ENCODE data around the gene ACSS1. TPM values are rescaled to one million over a fixed set of nuclear protein-coding genes. Genes with fewer than 3 reads are reported as not detected.

Gene ACSS1
- total RNA-seq, 4 donors from 2014 or later = 38.5 to 55.5 (median 42.2) TPM

- Histone ChIP-seq H3K4me3 (no peak overlapping the region), H3K27me3 (no peaks in the 10 kb centered on the region), H3K27ac (no peak overlapping the region), H3K4me1 (no peaks in the 10 kb centered on the region), H3K36me3 (peaks cover 0 to 98% (median 21%) of the 10 kb centered on the region in 3 donors), H3K9me3 (no peaks in the 10 kb centered on the region)
- no peak for DNase-seq (ENCODE audit: low spot score in 2 of 2)
- WGBS, 2 donors = 93% methylated on average over 20 to 21 of the region's 21 CpGs
- TF ChIP-seq CTCF (IDR thresholded peaks at IDR 0.05) (no peak), EP300 (IDR thresholded peaks at IDR 0.05) (no peak), POLR2A (IDR thresholded peaks at IDR 0.05) (no peak)
Measured at GRCh38 chr20:24963672-24964505, 94.0 kb downstream of the ACSS1 start.

GRCh38 chr20:24962510-24962909 lies 95.4 kb downstream of the ACSS1 start:
- Histone ChIP-seq H3K9me3 (no peaks in the 10 kb centered on the region), H3K36me3 (peaks cover 0 to 98% (median 10%) of the 10 kb centered on the region in 3 donors), H3K27me3 (no peaks in the 10 kb centered on the region), H3K27ac (no peak overlapping the region), H3K4me3 (no peak overlapping the region), H3K4me1 (no peaks in the 10 kb centered on the region)
- no peak for DNase-seq (ENCODE audit: low spot score in 2 of 2)
- no peak for TF ChIP-seq EP300 (IDR thresholded peaks at IDR 0.05)
- no peak for TF ChIP-seq POLR2A (IDR thresholded peaks at IDR 0.05)
- no peak for TF ChIP-seq CTCF (IDR thresholded peaks at IDR 0.05)
- WGBS, 2 donors = 83 to 94% methylated on average over 6 of the region's 6 CpGs

GRCh38 chr20:24962182-24962492 lies 95.8 kb downstream of the ACSS1 start:
- Histone ChIP-seq H3K27me3 (no peaks in the 10 kb centered on the region), H3K9me3 (no peaks in the 10 kb centered on the region), H3K4me1 (no peaks in the 10 kb centered on the region), H3K27ac (no peak overlapping the region), H3K36me3 (peaks cover 0 to 98% (median 10%) of the 10 kb centered on the region in 3 donors), H3K4me3 (no peak overlapping the region)
- 91 to 98% methylated on average over 2 of the region's 2 CpGs for WGBS, 2 donors
- TF ChIP-seq CTCF (IDR thresholded peaks at IDR 0.05) (no peak), POLR2A (IDR thresholded peaks at IDR 0.05) (no peak), EP300 (IDR thresholded peaks at IDR 0.05) (no peak)
- DNase-seq (ENCODE audit: low spot score in 2 of 2) = no peak

- Histone ChIP-seq H3K36me3 (peaks cover 0 to 96% (median 10%) of the 10 kb centered on the region in 3 donors), H3K4me1 (no peaks in the 10 kb centered on the region), H3K4me3 (no peak overlapping the region), H3K27me3 (no peaks in the 10 kb centered on the region), H3K27ac (no peak overlapping the region), H3K9me3 (no peaks in the 10 kb centered on the region)
- DNase-seq (ENCODE audit: low spot score in 2 of 2) = no peak
- 85 to 87% methylated on average over 20 of the region's 20 CpGs for WGBS, 2 donors
- TF ChIP-seq CTCF (IDR thresholded peaks at IDR 0.05) (no peak), POLR2A (IDR thresholded peaks at IDR 0.05) (no peak), EP300 (IDR thresholded peaks at IDR 0.05) (no peak)
Measured at GRCh38 chr20:24961384-24962181, 96.4 kb downstream of the ACSS1 start.

- DNase-seq (ENCODE audit: low spot score in 2 of 2) = no peak
- Histone ChIP-seq H3K9me3 (no peaks in the 10 kb centered on the region), H3K27me3 (no peaks in the 10 kb centered on the region), H3K36me3 (peaks cover 0 to 96% (median 10%) of the 10 kb centered on the region in 3 donors), H3K4me1 (no peaks in the 10 kb centered on the region), H3K4me3 (no peak overlapping the region), H3K27ac (no peak overlapping the region)
- TF ChIP-seq EP300 (IDR thresholded peaks at IDR 0.05) (no peak), CTCF (IDR thresholded peaks at IDR 0.05) (no peak), POLR2A (IDR thresholded peaks at IDR 0.05) (no peak)
- WGBS, 2 donors = 85 to 89% methylated on average over 2 of the region's 2 CpGs
Measured at GRCh38 chr20:24960861-24961260, 97.1 kb downstream of the ACSS1 start.

Data from tibial nerve (tissue), 4 donors.